OCI-LY3 (cell line): ENCODE measurements around the gene COL11A2.

Experiments
- H2AFZ ChIP-seq: fragments of 200-600, 300-600 bp; shearing (Covaris generic); 2 replicates; pipeline ENCODE4 v1.6.0; 2014; ENCODE audit warnings: antibody characterized with exemption, low read depth, low read length
- H3K27ac ChIP-seq: fragments of 200-600, 300-600 bp; sonication (generic); 2 replicates; pipeline ENCODE4 v1.5.1; 2014; ENCODE audit warnings: mild to moderate bottlenecking, low read length, moderate library complexity, mixed read lengths
- H3K27me3 ChIP-seq: fragments of 200-600, 300-600 bp; sonication (generic); 2 replicates; pipeline ENCODE4 v1.6.1; 2014; ENCODE audit warnings: low read depth, low read length, mixed read lengths
- H3K36me3 ChIP-seq: fragments of 200-600, 300-600 bp; sonication (generic); replicated peaks from 2 replicates; pipeline ENCODE3; 2014; ENCODE audit warnings: low read depth, low read length, mixed read lengths
- H3K4me1 ChIP-seq: fragments of 300-600, 200-600 bp; sonication (generic); 2 replicates; pipeline ENCODE4 v1.6.1; 2014; ENCODE audit warnings: low read length, mixed read lengths
- H3K4me2 ChIP-seq: fragments of 200-600, 300-600 bp; sonication (generic); 2 replicates; pipeline ENCODE4 v1.6.1; 2014; ENCODE audit warnings: low read length, mixed read lengths
- H3K4me3 ChIP-seq: fragments of 300-600, 200-600 bp; sonication (generic); 2 replicates; pipeline ENCODE4 v1.5.1; 2014; ENCODE audit warnings: antibody characterized with exemption, mild to moderate bottlenecking, low read length, moderate library complexity
- H3K79me2 ChIP-seq: fragments of 300-600, 200-600 bp; shearing (Covaris generic); 2 replicates; pipeline ENCODE4 v1.6.1; 2014; ENCODE audit warnings: mild to moderate bottlenecking, low read length, mixed read lengths
- H3K9ac ChIP-seq: fragments of 300-600, 200-600 bp; shearing (Covaris generic); 2 replicates; pipeline ENCODE4 v1.6.0; 2014; ENCODE audit warnings: mild to moderate bottlenecking, low read length, moderate library complexity
- H3K9me3 ChIP-seq: fragments of 200-600, 300-600 bp; shearing (Covaris generic); 2 replicates; pipeline ENCODE4 v1.6.1; 2014; ENCODE audit warnings: low read length, mixed read lengths; ENCODE audit not compliant: insufficient read depth
- H4K20me1 ChIP-seq: fragments of 200-600, 300-600 bp; sonication (generic); 2 replicates; pipeline ENCODE4 v1.6.1; 2016; ENCODE audit warnings: low read length, mixed read lengths; ENCODE audit not compliant: insufficient read depth
- EZH2phosphoT487 ChIP-seq: fragments of 200-600 bp; shearing (Covaris generic); IDR thresholded peaks from 2 replicates; pipeline ENCODE4 v1.6.1; 2018; ENCODE audit warnings: antibody characterized with exemption, mixed run types, low read depth
- TF ChIP-seq, protein P1 (sequence below): fragments of 200-600, 300-600 bp; sonication (generic); IDR thresholded peaks from 2 replicates; pipeline ENCODE4 v1.5.1; 2014; ENCODE audit warnings: antibody characterized with exemption, low read length, low read depth

COL11A2 gene

DNA sequence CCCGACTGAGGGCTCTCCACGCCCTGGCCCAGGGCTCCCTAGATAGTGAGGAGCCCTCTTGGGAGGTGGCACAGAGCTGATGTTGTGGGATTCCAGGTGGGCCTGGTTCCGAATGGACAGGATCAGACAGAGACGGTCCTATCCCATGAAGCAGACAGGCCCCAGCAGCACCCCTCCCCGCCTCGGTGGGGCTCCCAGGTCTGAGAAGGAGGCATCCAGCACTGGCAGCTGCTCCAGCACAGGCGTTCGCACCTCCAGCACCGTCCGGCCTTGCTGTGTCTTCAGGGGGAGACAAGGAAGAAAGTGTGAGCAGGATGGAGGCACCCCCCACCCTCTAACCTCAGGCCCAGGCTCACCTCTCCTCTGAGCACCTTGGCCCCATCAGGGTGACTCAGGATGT, 28.7 kb downstream of the COL11A2 start:
- Histone ChIP-seq H3K9me3 (no peaks in the 10 kb centered on the region), H3K36me3 (no peaks in the 10 kb centered on the region), H4K20me1 (no peaks in the 10 kb centered on the region), H3K4me1 (peaks cover 12% of the 10 kb centered on the region), H3K79me2 (no peaks in the 10 kb centered on the region), H2AFZ (no peak overlapping the region), H3K27me3 (no peaks in the 10 kb centered on the region), H3K4me3 (no peak overlapping the region), H3K9ac (no peak overlapping the region), H3K4me2 (no peak overlapping the region), H3K27ac (no peak overlapping the region)
- no peak for TF ChIP-seq EZH2phosphoT487
- TF ChIP-seq, protein P1, sequence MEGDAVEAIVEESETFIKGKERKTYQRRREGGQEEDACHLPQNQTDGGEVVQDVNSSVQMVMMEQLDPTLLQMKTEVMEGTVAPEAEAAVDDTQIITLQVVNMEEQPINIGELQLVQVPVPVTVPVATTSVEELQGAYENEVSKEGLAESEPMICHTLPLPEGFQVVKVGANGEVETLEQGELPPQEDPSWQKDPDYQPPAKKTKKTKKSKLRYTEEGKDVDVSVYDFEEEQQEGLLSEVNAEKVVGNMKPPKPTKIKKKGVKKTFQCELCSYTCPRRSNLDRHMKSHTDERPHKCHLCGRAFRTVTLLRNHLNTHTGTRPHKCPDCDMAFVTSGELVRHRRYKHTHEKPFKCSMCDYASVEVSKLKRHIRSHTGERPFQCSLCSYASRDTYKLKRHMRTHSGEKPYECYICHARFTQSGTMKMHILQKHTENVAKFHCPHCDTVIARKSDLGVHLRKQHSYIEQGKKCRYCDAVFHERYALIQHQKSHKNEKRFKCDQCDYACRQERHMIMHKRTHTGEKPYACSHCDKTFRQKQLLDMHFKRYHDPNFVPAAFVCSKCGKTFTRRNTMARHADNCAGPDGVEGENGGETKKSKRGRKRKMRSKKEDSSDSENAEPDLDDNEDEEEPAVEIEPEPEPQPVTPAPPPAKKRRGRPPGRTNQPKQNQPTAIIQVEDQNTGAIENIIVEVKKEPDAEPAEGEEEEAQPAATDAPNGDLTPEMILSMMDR = no peak

DNA sequence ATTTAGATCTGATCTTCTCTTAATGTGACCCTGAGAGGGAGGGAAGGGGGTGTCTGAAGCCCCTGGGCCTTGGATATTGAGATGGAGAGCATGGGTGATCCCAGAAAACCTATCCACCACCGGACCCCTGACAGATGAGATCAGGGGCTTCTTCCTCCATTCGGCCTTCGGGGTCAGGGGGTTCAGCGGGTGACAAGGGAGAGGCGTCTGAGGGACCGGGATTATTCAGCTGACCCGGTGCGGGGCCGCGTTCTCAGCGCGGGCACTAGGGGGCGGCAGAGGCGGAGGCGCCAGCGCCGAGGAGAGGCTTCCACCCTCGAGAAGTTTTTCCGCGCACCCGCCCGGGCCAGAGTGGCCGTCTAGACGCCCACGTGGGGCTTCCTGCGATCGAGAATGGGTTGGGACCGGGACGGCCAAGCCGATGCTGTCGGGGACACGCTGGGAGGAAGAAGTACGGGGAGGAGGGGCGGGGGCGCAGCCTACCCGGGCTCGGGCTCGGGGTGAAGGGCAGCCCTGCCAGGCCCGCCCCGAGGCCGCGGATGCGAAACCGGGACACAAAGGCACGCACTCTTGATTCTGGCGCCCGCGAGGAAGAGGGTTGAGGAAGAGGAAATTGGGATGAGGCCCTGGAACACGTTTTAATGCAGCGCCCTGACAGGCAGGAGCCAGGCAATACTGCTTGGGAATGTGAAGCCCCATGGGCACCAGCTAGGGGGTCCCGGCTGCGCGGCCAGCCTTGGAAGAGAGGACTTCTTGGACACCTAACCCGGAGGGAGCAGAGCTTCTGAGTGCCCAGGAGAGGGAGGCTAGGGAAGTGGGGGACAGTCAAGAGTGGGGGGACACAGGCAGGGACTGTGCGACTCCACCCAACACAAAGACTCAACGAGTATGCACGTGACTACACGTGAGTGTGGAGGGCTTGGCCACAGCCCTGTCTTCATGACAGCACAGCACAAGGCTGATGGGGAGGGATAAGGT, 30.6 kb downstream of the COL11A2 start:
- H3K4me3 ChIP-seq = peak overlapping the region; percentile 96
- peak overlapping the region; percentile 37; the same call in 1 of the 2 replicates for H3K27ac ChIP-seq
- peak overlapping the region; percentile 96 for H3K4me2 ChIP-seq
- no peak for TF ChIP-seq EZH2phosphoT487
- TF ChIP-seq, protein P1 = peak; percentile 68
- H3K9ac ChIP-seq = peak overlapping the region; percentile 84
- H3K9me3 ChIP-seq = no peaks in the 10 kb centered on the region
- peak overlapping the region; percentile 97 for H2AFZ ChIP-seq
- H3K36me3 ChIP-seq = no peaks in the 10 kb centered on the region
- H3K79me2 ChIP-seq = no peaks in the 10 kb centered on the region
- no peaks in the 10 kb centered on the region for H3K27me3 ChIP-seq
- H4K20me1 ChIP-seq = no peaks in the 10 kb centered on the region
- H3K4me1 ChIP-seq = peaks cover 12% of the 10 kb centered on the region

DNA sequence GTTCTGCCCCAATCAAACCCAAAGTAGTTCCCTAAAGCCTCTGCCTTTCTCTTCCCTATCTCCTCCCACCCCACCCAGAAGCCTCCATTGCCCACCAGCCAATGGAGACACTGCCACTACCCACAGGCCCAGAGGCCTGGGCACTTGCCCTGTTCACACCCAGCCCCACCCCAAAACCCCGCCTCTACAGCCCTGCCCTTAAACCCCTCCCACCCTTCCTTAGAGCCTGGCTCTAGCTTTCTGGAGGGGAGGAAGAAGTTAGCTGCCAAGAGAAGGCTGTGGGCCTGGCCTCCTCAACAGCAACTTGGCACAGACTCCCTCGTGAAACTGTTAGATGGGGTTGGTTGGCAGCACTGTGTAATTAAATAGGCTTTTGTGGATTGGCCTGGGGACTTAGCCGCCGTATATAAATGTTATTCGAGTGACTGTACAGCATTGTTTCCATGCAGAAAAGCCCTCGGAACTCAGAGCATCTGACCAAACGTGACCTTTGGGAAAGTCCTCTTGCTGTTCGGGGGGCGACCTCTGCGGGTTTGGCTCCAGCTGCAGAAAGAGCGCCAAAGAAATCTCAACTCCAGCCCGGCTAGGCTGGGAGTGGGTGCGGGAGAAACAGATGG, 31.4 kb downstream of the COL11A2 start:
- Histone ChIP-seq H3K4me1 (peaks cover 12% of the 10 kb centered on the region), H4K20me1 (no peaks in the 10 kb centered on the region), H3K9me3 (no peaks in the 10 kb centered on the region), H3K4me3 (peak overlapping the region; percentile 96; the same call in 1 of the 2 replicates), H3K27me3 (no peaks in the 10 kb centered on the region), H3K27ac (no peak overlapping the region), H3K9ac (no peak overlapping the region), H3K79me2 (no peaks in the 10 kb centered on the region), H3K4me2 (peak overlapping the region; percentile 96), H2AFZ (0 out of 2 replicates have a peak overlapping the region, but pooled peaks have one; percentile 56), H3K36me3 (no peaks in the 10 kb centered on the region)
- no peak for TF ChIP-seq EZH2phosphoT487
- TF ChIP-seq, protein P1 = no peak

DNA sequence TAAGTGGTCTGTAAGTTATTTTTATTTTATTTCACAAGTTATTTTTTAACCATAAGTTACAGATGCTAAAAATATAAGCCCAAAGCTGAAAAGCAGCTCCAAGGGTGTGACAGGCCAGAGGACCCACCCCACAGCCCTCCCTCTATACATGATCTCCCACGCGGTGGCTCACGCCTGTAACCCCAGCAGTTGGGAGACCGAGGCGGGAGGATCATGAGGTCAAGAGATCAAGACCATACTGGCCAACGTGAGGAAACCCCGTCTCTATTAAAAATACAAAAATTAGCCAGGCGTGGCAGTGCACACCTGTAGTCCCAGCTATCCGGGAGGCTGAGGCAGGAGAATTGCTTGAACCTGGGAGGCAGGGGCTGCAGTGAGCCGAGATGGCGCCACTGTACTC, 32.2 kb downstream of the COL11A2 start:
- Histone ChIP-seq H3K9me3 (no peaks in the 10 kb centered on the region), H3K9ac (no peak overlapping the region), H3K4me3 (no peak overlapping the region), H3K79me2 (no peaks in the 10 kb centered on the region), H3K4me2 (no peak overlapping the region), H3K4me1 (peaks cover 12% of the 10 kb centered on the region), H3K36me3 (no peaks in the 10 kb centered on the region), H3K27ac (no peak overlapping the region), H2AFZ (no peak overlapping the region), H3K27me3 (no peaks in the 10 kb centered on the region), H4K20me1 (no peaks in the 10 kb centered on the region)
- TF ChIP-seq EZH2phosphoT487 = no peak
- TF ChIP-seq, protein P1 = no peak
